AG09309 (cell line): Measurements from ENCODE around the gene FUT7.
"Not testable (repeated sequence)": the region's sequence is repeated elsewhere in the genome, so short reads cannot be mapped to it uniquely, and the experiment has no call there.

ENCODE experiments used
- DNase-seq: peaks from one replicate; pipeline ENCODE4 v3.0.0-alpha.2; 2010; ENCODE audit warnings: low read depth
- H3K4me3 ChIP-seq: 2 replicates; pipeline ENCODE4 v1.5.1; 2011; ENCODE audit warnings: mild to moderate bottlenecking, low read depth, low read length, moderate library complexity; ENCODE audit not compliant: control insufficient read depth
- CTCF ChIP-seq: IDR thresholded peaks from 2 replicates; pipeline ENCODE4 v1.5.1; 2011; ENCODE audit warnings: mild to moderate bottlenecking, low read depth, low read length, inconsistent platforms; ENCODE audit not compliant: insufficient read depth, control insufficient read depth; ENCODE audit errors: missing control alignments

FUT7 gene

GRCh38 chr9:137037035-137037434, 5.1 kb upstream of the FUT7 start:
- no peak overlapping the region for H3K4me3 ChIP-seq
- TF ChIP-seq CTCF: no peak
- no peak for DNase-seq

DNA sequence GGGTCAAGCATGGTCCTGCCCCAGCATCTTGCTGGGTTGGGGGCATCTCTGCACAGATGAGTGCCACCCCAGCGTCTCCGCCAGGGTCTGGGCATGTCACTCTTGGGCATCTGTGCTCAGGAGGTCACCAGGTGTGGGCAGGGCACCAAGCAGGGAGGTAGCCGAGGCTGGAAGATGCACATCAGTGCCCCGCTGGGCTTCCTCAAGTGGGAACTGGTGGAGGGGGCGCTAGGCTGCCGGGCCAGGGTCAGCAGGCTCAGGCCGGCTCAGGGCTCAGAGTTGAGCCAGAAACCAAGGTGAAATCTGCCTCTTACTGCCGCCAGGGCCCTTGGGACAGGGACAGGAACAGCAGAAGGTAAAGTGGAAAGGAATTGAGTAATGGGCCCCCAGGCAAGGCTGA, 4.0 kb upstream of the FUT7 start:
- H3K4me3 ChIP-seq: no peak overlapping the region
- TF ChIP-seq CTCF: no peak
- DNase-seq: no peak

- no peak for DNase-seq
- no peak for TF ChIP-seq CTCF
- no peak overlapping the region for H3K4me3 ChIP-seq
Measured at GRCh38 chr9:137035507-137035834, 3.6 kb upstream of the FUT7 start.

DNA sequence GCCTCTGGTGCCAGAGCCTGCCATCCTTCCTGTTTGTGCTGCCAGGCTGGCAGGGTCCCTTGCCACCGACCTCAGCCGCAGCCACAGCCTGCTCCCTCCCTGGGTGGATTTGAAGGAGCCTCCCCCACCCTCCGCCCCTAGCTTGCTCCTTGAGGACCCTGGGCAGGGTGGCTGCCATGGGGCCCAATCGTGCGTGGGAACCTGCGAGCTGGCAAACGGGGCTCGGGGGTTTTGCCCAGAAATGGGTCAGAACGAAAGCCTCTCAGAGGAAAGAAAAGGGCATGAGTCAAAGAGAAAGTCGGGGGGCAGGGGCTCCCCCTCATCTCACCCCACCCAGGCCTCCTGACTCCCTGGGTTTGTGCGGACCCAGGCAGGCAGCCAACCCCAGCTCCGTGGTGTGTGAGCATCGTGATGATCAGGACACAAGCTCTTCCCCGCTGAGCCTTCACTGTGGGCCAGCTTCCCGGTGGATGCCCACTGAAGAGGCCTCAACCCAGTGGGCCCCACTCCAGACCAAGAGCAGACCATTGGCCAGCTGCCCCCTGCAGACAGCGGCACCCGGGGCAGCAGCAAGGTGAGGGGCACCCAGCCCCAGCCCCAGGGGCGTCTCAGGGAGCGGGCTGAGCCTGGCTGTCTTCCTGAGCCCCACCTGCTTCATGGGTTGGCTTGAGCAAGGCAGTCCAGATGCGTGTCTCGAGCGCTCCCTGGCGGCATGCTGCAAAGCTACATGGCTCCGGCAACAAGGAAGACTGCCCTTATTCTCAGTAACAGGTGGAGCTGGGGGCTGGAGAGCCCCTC, 3.0 kb upstream of the FUT7 start:
- TF ChIP-seq CTCF: peak; percentile 96

GRCh38 chr9:137034039-137034708, 2.3 kb upstream of the FUT7 start:
- H3K4me3 ChIP-seq: no peak overlapping the region
- no peak for DNase-seq
- no peak for TF ChIP-seq CTCF

More for the DNA sequence above, 3.0 kb upstream of the FUT7 start:
- DNase-seq: peak; percentile 33
- H3K4me3 ChIP-seq: no peak overlapping the region

GRCh38 chr9:137033481-137033880, 1.6 kb upstream of the FUT7 start:
- not testable (repeated sequence) for DNase-seq, H3K4me3 ChIP-seq

GRCh38 chr9:137032858-137033257, 970 bp upstream of the FUT7 start:
- DNase-seq: no peak
- TF ChIP-seq CTCF: no peak
- H3K4me3 ChIP-seq: no peak overlapping the region
